AG04449 (cell line): ENCODE results near the gene DDX1.
"Not testable (repeated sequence)": the region's sequence is repeated elsewhere in the genome, so short reads cannot be mapped to it uniquely, and the experiment has no call there.

Source experiments
- CTCF ChIA-PET: fragments of 350-600 bp; formaldehyde crosslinking; extraction: SDS; loops from one replicate; lab custom pipeline; 2021; ENCODE audit warnings: antibody characterized with exemption; lab: Yijun Ruan, JAX
- POLR2A ChIA-PET: fragments of 400-600, 350-600 bp; formaldehyde crosslinking; extraction: SDS; loops from one replicate; lab custom pipeline; 2020; ENCODE audit warnings: antibody characterized with exemption, inconsistent platforms; lab: Yijun Ruan, JAX
- DNase-seq: peaks from one replicate; pipeline ENCODE4 v3.0.0-alpha.2; 2010; ENCODE audit warnings: low read depth, low spot score
- H3K4me3 ChIP-seq: 2 replicates; pipeline ENCODE4 v1.5.1; 2011; ENCODE audit warnings: low read depth, mild to moderate bottlenecking, control low read depth, low read length
- CTCF ChIP-seq: IDR thresholded peaks from one replicate; pipeline ENCODE4 v1.5.1; 2011; ENCODE audit warnings: mild to moderate bottlenecking, moderate library complexity, low read length, control low read depth, inconsistent platforms; ENCODE audit not compliant: insufficient read depth; ENCODE audit errors: missing control alignments

DDX1 gene

GRCh38 chr2:15610430-15610952, 18.8 kb downstream of the DDX1 start:
- TF ChIP-seq CTCF, result no peak
- ChIA-PET POLR2A (no interaction called here), CTCF (no interaction called here)
- no peak for DNase-seq
- H3K4me3 ChIP-seq, result no peak overlapping the region

GRCh38 chr2:15612101-15612500, 20.4 kb downstream of the DDX1 start:
- POLR2A ChIA-PET, result not testable (repeated sequence)

GRCh38 chr2:15613736-15614429, 22.2 kb downstream of the DDX1 start:
- ChIA-PET POLR2A (interaction anchor here (1.0 kb wide), 1 partner anchor 10 kb away, joined by 3 read pairs; no protein-coding TSS in a partner anchor), CTCF (no interaction called here)
- no peak for DNase-seq
- no peak for TF ChIP-seq CTCF
- no peak overlapping the region for H3K4me3 ChIP-seq

More at GRCh38 chr2:15612101-15612500, 20.4 kb downstream of the DDX1 start:
- H3K4me3 ChIP-seq, DNase-seq, CTCF ChIA-PET: not testable (repeated sequence)

DNA sequence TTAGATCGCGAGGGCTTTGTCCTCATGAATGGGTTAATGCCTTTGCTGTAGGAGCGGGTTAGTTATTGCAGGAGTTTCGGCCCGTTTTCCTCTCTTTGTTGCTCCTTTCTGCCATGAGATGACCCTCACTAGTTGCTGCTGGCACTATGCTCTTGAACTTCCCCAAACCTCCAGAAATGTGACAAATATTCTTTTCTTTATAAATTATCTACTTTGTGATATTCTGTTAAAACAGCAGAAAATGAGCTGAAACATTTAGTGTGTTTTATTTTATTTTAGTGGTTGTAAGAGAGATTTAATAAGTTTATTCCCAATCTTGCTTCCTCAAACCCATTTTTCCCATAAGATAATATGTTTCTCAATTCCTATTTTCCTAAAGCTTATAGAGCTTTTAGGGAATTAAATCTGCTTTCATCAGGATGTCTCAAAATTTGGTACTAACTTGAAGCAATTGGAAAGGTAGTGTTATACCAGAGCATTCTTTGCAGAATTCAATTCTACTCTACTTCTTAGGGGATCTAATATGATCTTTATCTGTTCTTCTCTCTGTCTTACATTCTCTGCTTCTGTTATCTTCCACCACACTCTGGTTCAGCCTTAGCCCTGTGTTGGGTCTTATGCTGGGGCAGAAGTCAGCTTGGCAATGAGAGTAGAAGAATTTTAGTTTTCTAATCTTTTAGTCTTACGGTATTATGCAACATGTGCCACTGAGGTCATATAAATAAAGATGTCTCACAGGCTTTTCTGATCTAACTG, 23.1 kb downstream of the DDX1 start:
- H3K4me3 ChIP-seq, result no peak overlapping the region
- DNase-seq, result no peak
- TF ChIP-seq CTCF, result no peak
- ChIA-PET CTCF (no interaction called here), POLR2A (no interaction called here)

- DNase-seq, result no peak
- no peak for TF ChIP-seq CTCF
- H3K4me3 ChIP-seq, result no peak overlapping the region
- POLR2A ChIA-PET, result no interaction called here
- CTCF ChIA-PET, result no interaction called here
These were observed 23.7 kb downstream of the DDX1 start for GRCh38 chr2:15615301-15615920.

DNA sequence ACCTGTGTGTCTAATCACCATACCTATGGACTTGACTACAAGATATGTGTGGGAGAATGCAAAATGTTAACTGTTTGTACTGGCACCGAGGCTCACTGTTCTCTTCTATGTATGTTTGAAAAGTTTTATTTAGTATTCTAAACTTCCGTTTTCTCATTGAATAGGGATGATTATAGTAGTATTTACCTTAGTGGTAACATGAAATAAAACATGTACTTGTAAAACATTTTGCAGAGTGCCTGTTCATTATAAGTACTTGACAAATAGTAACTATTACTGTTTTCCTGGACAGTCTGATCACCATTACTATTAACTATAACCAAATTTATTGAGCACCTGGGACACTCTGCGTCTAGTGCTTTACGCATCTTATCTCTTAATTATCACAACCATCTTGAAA, 24.8 kb downstream of the DDX1 start:
- no peak overlapping the region for H3K4me3 ChIP-seq
- CTCF ChIA-PET, result no interaction called here
- POLR2A ChIA-PET, result no interaction called here
- no peak for DNase-seq
- no peak for TF ChIP-seq CTCF
